ENCODE results near the gene RPRD1B. TPM values are rescaled to one million over a fixed set of nuclear protein-coding genes. Genes with fewer than 3 reads are reported as not detected.

Gene RPRD1B
- polyA plus RNA-seq, 1 experiment: 23.7 TPM

- CTCF ChIA-PET: interaction anchor here (1.1 to 21.3 kb wide), 3 partner anchors 10 to 486 kb away, joined by 6 to 459 read pairs (median 6); no protein-coding TSS in a partner anchor
- POLR2A ChIA-PET: no interaction called here
- Histone ChIP-seq H3K9me3 (ENCODE audit: control insufficient read depth, insufficient read depth, low read length) (no peaks in the 10 kb centered on the region), H3K4me3 (ENCODE audit: low read depth, low read length) (no peak overlapping the region), H3K27ac (ENCODE audit: low read depth, low read length) (no peak overlapping the region), H3K27me3 (ENCODE audit: control insufficient read depth, insufficient read depth, low read length) (no peaks in the 10 kb centered on the region)
- DNase-seq (ENCODE audit: low read depth, low spot score): no peak
- TF ChIP-seq, protein P1, sequence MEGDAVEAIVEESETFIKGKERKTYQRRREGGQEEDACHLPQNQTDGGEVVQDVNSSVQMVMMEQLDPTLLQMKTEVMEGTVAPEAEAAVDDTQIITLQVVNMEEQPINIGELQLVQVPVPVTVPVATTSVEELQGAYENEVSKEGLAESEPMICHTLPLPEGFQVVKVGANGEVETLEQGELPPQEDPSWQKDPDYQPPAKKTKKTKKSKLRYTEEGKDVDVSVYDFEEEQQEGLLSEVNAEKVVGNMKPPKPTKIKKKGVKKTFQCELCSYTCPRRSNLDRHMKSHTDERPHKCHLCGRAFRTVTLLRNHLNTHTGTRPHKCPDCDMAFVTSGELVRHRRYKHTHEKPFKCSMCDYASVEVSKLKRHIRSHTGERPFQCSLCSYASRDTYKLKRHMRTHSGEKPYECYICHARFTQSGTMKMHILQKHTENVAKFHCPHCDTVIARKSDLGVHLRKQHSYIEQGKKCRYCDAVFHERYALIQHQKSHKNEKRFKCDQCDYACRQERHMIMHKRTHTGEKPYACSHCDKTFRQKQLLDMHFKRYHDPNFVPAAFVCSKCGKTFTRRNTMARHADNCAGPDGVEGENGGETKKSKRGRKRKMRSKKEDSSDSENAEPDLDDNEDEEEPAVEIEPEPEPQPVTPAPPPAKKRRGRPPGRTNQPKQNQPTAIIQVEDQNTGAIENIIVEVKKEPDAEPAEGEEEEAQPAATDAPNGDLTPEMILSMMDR (IDR thresholded peaks at IDR 0.05; ENCODE audit: low read depth, low read length): no peak
Measured at GRCh38 chr20:38050686-38051085, 17.1 kb downstream of the RPRD1B start.

GRCh38 chr20:38052870-38053269, 19.3 kb downstream of the RPRD1B start:
- DNase-seq (ENCODE audit: low read depth, low spot score): no peak
- Histone ChIP-seq H3K9me3 (ENCODE audit: control insufficient read depth, insufficient read depth, low read length) (no peaks in the 10 kb centered on the region), H3K4me3 (ENCODE audit: low read depth, low read length) (no peak overlapping the region), H3K27ac (ENCODE audit: low read depth, low read length) (no peak overlapping the region), H3K27me3 (ENCODE audit: control insufficient read depth, insufficient read depth, low read length) (no peaks in the 10 kb centered on the region)
- ChIA-PET CTCF (interaction anchor here (0.6 to 21.3 kb wide), 5 partner anchors 112 to 489 kb away, joined by 3 to 459 read pairs (median 6); no protein-coding TSS in a partner anchor), POLR2A (interaction anchor here (0.7 kb wide), 1 partner anchor 9 kb away, joined by 5 read pairs; no protein-coding TSS in a partner anchor)
- TF ChIP-seq, protein P1 (IDR thresholded peaks at IDR 0.05; ENCODE audit: low read depth, low read length): no peak

GRCh38 chr20:38054647-38055046, 21.1 kb downstream of the RPRD1B start:
- H3K9me3 ChIP-seq (ENCODE audit: control insufficient read depth, insufficient read depth, low read length): no peaks in the 10 kb centered on the region
- ChIA-PET POLR2A (no interaction called here), CTCF (interaction anchor here (4.0 to 21.3 kb wide), 2 partner anchors 167 to 490 kb away, joined by 20 to 459 read pairs; no protein-coding TSS in a partner anchor)

DNA sequence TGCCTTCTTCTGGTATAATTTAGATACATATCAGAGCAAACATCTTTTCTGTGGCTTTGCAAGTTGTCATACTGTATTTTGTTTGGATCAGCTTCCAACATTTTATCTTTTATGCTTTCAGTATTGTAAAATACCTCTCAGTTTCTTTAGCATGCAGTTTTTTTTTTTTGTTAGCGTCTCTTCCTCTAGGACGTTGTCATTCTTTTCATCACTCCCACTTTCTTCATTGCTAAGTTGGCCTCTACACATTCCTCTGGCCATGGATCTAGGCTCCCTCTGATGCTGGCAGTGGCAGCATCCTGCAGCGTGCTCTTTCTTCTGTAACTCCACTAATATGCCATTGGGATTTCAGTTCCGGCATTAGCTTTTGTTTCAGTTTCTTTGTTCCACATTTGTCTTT, 21.7 kb downstream of the RPRD1B start:
- Histone ChIP-seq H3K9me3 (ENCODE audit: control insufficient read depth, insufficient read depth, low read length) (no peaks in the 10 kb centered on the region), H3K27ac (ENCODE audit: low read depth, low read length) (no peak overlapping the region), H3K27me3 (ENCODE audit: control insufficient read depth, insufficient read depth, low read length) (no peaks in the 10 kb centered on the region), H3K4me3 (ENCODE audit: low read depth, low read length) (no peak overlapping the region)
- CTCF ChIA-PET: interaction anchor here (0.6 to 21.3 kb wide), 3 partner anchors 113 to 490 kb away, joined by 6 to 459 read pairs (median 20); no protein-coding TSS in a partner anchor
- POLR2A ChIA-PET: no interaction called here
- DNase-seq (ENCODE audit: low read depth, low spot score): no peak
- TF ChIP-seq, protein P1 (IDR thresholded peaks at IDR 0.05; ENCODE audit: low read depth, low read length): no peak

More at GRCh38 chr20:38054647-38055046, 21.1 kb downstream of the RPRD1B start:
- no peak overlapping the region for H3K4me3 ChIP-seq (ENCODE audit: low read depth, low read length)
- TF ChIP-seq, protein P1 (IDR thresholded peaks at IDR 0.05; ENCODE audit: low read depth, low read length): no peak
- no peaks in the 10 kb centered on the region for H3K27me3 ChIP-seq (ENCODE audit: control insufficient read depth, insufficient read depth, low read length)
- no peak overlapping the region for H3K27ac ChIP-seq (ENCODE audit: low read depth, low read length)
- DNase-seq (ENCODE audit: low read depth, low spot score): no peak

DNA sequence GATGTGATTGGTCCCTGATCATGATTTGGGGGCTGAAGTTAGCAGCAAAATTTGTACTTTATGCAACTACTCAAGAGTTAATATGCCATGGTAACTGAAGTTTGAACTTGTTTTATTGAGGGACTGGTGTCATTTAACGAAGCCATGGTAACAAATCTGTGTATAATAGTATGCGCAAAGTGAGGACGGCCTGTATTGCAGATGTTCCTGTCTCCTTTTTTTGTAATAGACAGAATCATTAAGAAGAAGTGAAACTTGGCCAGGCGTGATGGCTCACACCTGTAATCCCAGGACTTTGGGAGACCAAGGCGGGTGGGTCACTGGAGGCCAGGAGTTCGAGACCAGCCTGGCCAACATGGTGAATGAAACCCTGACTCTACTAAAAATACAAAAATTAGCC, 22.3 kb downstream of the RPRD1B start:
- CTCF ChIA-PET: interaction anchor here (4.0 to 21.3 kb wide), 2 partner anchors 166 to 491 kb away, joined by 20 to 459 read pairs; no protein-coding TSS in a partner anchor
- Histone ChIP-seq H3K9me3 (ENCODE audit: control insufficient read depth, insufficient read depth, low read length) (no peaks in the 10 kb centered on the region), H3K4me3 (ENCODE audit: low read depth, low read length) (no peak overlapping the region), H3K27ac (ENCODE audit: low read depth, low read length) (no peak overlapping the region), H3K27me3 (ENCODE audit: control insufficient read depth, insufficient read depth, low read length) (no peaks in the 10 kb centered on the region)
- POLR2A ChIA-PET: no interaction called here
- no peak for DNase-seq (ENCODE audit: low read depth, low spot score)
- TF ChIP-seq, protein P1 (IDR thresholded peaks at IDR 0.05; ENCODE audit: low read depth, low read length): no peak
